Neural cell (in vitro differentiated cells): ENCODE data around the gene PLG.

Source experiments
- EZH2 ChIP-seq: fragments of 200-600, 300-800 bp; shearing (Covaris generic), sonication (generic); IDR thresholded peaks from 2 replicates; pipeline ENCODE4 v1.6.1; 2014; ENCODE audit warnings: antibody characterized with exemption, low read length, borderline replicate concordance, mild to moderate bottlenecking; ENCODE audit not compliant: insufficient read depth, poor library complexity, severe bottlenecking
- MXI1 ChIP-seq: fragments of 450-650 bp; conservative IDR thresholded peaks from 2 replicates; pipeline ENCODE4 v1.6.1; 2014; ENCODE audit warnings: antibody characterized with exemption, mild to moderate bottlenecking; ENCODE audit not compliant: poor library complexity, severe bottlenecking
- TAF1 ChIP-seq: IDR thresholded peaks from 2 replicates; pipeline ENCODE4 v1.6.1; 2012; ENCODE audit warnings: low read depth
- TF ChIP-seq, protein P1 (sequence below): fragments of 450-650 bp; IDR thresholded peaks from 2 replicates; pipeline ENCODE4 v1.5.1; 2014; ENCODE audit warnings: antibody characterized with exemption, mild to moderate bottlenecking, moderate library complexity; ENCODE audit not compliant: poor library complexity, severe bottlenecking

- TF ChIP-seq TAF1 = no peak
- TF ChIP-seq EZH2 = no peak
- TF ChIP-seq, protein P1, sequence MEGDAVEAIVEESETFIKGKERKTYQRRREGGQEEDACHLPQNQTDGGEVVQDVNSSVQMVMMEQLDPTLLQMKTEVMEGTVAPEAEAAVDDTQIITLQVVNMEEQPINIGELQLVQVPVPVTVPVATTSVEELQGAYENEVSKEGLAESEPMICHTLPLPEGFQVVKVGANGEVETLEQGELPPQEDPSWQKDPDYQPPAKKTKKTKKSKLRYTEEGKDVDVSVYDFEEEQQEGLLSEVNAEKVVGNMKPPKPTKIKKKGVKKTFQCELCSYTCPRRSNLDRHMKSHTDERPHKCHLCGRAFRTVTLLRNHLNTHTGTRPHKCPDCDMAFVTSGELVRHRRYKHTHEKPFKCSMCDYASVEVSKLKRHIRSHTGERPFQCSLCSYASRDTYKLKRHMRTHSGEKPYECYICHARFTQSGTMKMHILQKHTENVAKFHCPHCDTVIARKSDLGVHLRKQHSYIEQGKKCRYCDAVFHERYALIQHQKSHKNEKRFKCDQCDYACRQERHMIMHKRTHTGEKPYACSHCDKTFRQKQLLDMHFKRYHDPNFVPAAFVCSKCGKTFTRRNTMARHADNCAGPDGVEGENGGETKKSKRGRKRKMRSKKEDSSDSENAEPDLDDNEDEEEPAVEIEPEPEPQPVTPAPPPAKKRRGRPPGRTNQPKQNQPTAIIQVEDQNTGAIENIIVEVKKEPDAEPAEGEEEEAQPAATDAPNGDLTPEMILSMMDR = peak; percentile 18
- TF ChIP-seq MXI1 = no peak
Observed at GRCh38 chr6:160767647-160768019, 65.6 kb downstream of the PLG start.
